HepG2 (cell line): Measurements from ENCODE around the gene DLG4. TPM values are rescaled to one million over a fixed set of nuclear protein-coding genes. Genes with fewer than 3 reads are reported as not detected.

Experiments
- ATF7 ChIP-seq, 2 experiments: fragments of 450-650 bp in 1 of 2; sonication (generic) in 1 of 2; formaldehyde crosslinking in 1 of 2; IDR thresholded peaks; 2 replicates each; pipeline versions ENCODE4 v1.4.0 to v1.6.1; 2016 to 2020; ENCODE audit warnings: antibody characterized with exemption in 1 of 2, mild to moderate bottlenecking in 1 of 2, missing genetic modification reagents in 1 of 2
- FLYWCH1 ChIP-seq: sonication (generic); formaldehyde crosslinking; IDR thresholded peaks from 2 replicates; pipeline ENCODE4 v1.8.1; 2023; ENCODE audit warnings: mild to moderate bottlenecking, missing genetic modification reagents
- HOXA5 ChIP-seq: sonication (generic); formaldehyde crosslinking; IDR thresholded peaks from 2 replicates; pipeline ENCODE4 v1.4.0; 2020; ENCODE audit warnings: missing genetic modification reagents
- ISX ChIP-seq: sonication (generic); formaldehyde crosslinking; conservative IDR thresholded peaks from 2 replicates; pipeline ENCODE4 v1.5.0; 2020; ENCODE audit warnings: missing genetic modification reagents
- KDM5A ChIP-seq: fragments of 200-600 bp; sonication (generic); IDR thresholded peaks from 2 replicates; pipeline ENCODE4 v1.7.0; 2018; ENCODE audit warnings: antibody characterized with exemption, mild to moderate bottlenecking, low read length, borderline replicate concordance
- KLF12 ChIP-seq: sonication (generic); formaldehyde crosslinking; IDR thresholded peaks from 2 replicates; pipeline ENCODE4 v1.4.0; 2020; ENCODE audit warnings: missing genetic modification reagents, borderline replicate concordance
- NR2F2 ChIP-seq: IDR thresholded peaks from 2 replicates; pipeline ENCODE4 v1.6.1; 2012; ENCODE audit warnings: low read depth, inconsistent platforms, borderline replicate concordance
- RFXAP ChIP-seq: sonication (generic); formaldehyde crosslinking; IDR thresholded peaks from 2 replicates; pipeline ENCODE4 v1.4.0; 2020; ENCODE audit warnings: missing genetic modification reagents, borderline replicate concordance
- STAG1 ChIP-seq: sonication (generic); formaldehyde crosslinking; IDR thresholded peaks from 2 replicates; pipeline ENCODE4 v1.4.0; 2020; ENCODE audit warnings: missing genetic modification reagents
- TSC22D2 ChIP-seq: sonication (generic); formaldehyde crosslinking; IDR thresholded peaks from 2 replicates; pipeline ENCODE4 v1.5.1; 2020; ENCODE audit warnings: missing genetic modification reagents, mild to moderate bottlenecking, borderline replicate concordance
- ZBTB20 ChIP-seq: sonication (generic); formaldehyde crosslinking; IDR thresholded peaks from 2 replicates; pipeline ENCODE4 v1.8.1; 2023; ENCODE audit warnings: missing genetic modification reagents, low read depth, mild to moderate bottlenecking, borderline replicate concordance
- ZMYM3 ChIP-seq: sonication (generic); formaldehyde crosslinking; IDR thresholded peaks from 2 replicates; pipeline ENCODE4 v1.5.1; 2020; ENCODE audit warnings: mild to moderate bottlenecking, missing genetic modification reagents
- ZNF121 ChIP-seq: sonication (generic); formaldehyde crosslinking; IDR thresholded peaks from 2 replicates; pipeline ENCODE4 v1.5.0; 2020; ENCODE audit warnings: mild to moderate bottlenecking, missing genetic modification reagents
- ZNF180 ChIP-seq: sonication (generic); formaldehyde crosslinking; IDR thresholded peaks from 2 replicates; pipeline ENCODE4 v1.4.0; 2020; ENCODE audit warnings: low read depth, missing genetic modification reagents, borderline replicate concordance
- ZNF232 ChIP-seq: sonication (generic); formaldehyde crosslinking; IDR thresholded peaks from 2 replicates; pipeline ENCODE4 v1.4.0; 2020; ENCODE audit warnings: missing genetic modification reagents, borderline replicate concordance
- ZNF235 ChIP-seq: sonication (generic); formaldehyde crosslinking; IDR thresholded peaks from 2 replicates; pipeline ENCODE4 v1.8.1; 2023; ENCODE audit warnings: mild to moderate bottlenecking, missing genetic modification reagents, borderline replicate concordance
- ZNF30 ChIP-seq: sonication (generic); formaldehyde crosslinking; IDR thresholded peaks from 2 replicates; pipeline ENCODE4 v1.5.0; 2020; ENCODE audit warnings: mild to moderate bottlenecking, missing genetic modification reagents
- ZNF501 ChIP-seq: sonication (generic); formaldehyde crosslinking; IDR thresholded peaks from 2 replicates; pipeline ENCODE4 v1.5.1; 2020; ENCODE audit warnings: mild to moderate bottlenecking, moderate library complexity, missing genetic modification reagents
- ZNF557 ChIP-seq: sonication (generic); formaldehyde crosslinking; IDR thresholded peaks from 2 replicates; pipeline ENCODE4 v1.4.0; 2020; ENCODE audit warnings: missing genetic modification reagents
- polyA plus RNA-seq, 8 experiments: library from polyadenylated mRNA; depleted of rRNA in 3 of 8; stranded (reverse) in 7 of 8; unstranded in 1 of 8; fragments of >200 nt; fragmentation: Illumina TruSeq in 4 of 8; extraction: Trizol in 4 of 8; gene quantifications; 2 replicates each; pipeline versions ENCODE4 v1.2.1 to v1.2.3, GENCODE V29; 2011 to 2016; ENCODE audit warnings: low read depth in 4 of 8, missing spikeins in 1 of 8, mixed read lengths in 1 of 8; ENCODE audit not compliant: insufficient read depth in 1 of 8
- total RNA-seq, 5 experiments: library from RNA; depleted of rRNA; stranded (reverse); fragments of >200 nt; fragmentation: Illumina TruSeq; extraction: Trizol; gene quantifications; 2 replicates each; pipeline ENCODE4 v1.2.3, GENCODE V29; 2016; ENCODE audit warnings: low read depth in 1 of 5
- TF ChIP-seq, protein P1 (sequence below): sonication (generic); formaldehyde crosslinking; IDR thresholded peaks from 2 replicates; pipeline ENCODE4 v1.5.1; 2020; ENCODE audit warnings: missing genetic modification reagents, mild to moderate bottlenecking, borderline replicate concordance
- TF ChIP-seq, protein P2 (sequence below): sonication (generic); formaldehyde crosslinking; IDR thresholded peaks from 2 replicates; pipeline ENCODE4 v1.5.1; 2020; ENCODE audit warnings: mild to moderate bottlenecking, moderate library complexity, missing genetic modification reagents
- TF ChIP-seq, protein P3 (sequence below): sonication (generic); formaldehyde crosslinking; IDR thresholded peaks from 2 replicates; pipeline ENCODE4 v1.4.0; 2020; ENCODE audit warnings: mild to moderate bottlenecking, missing genetic modification reagents

The DLG4 gene
- total and polyA plus RNA-seq, 2 of the 13 experiments (the other 11 are each of a cell fraction or from before 2014, with no cell fraction given) = 0.71 to 4.3 TPM

DNA sequence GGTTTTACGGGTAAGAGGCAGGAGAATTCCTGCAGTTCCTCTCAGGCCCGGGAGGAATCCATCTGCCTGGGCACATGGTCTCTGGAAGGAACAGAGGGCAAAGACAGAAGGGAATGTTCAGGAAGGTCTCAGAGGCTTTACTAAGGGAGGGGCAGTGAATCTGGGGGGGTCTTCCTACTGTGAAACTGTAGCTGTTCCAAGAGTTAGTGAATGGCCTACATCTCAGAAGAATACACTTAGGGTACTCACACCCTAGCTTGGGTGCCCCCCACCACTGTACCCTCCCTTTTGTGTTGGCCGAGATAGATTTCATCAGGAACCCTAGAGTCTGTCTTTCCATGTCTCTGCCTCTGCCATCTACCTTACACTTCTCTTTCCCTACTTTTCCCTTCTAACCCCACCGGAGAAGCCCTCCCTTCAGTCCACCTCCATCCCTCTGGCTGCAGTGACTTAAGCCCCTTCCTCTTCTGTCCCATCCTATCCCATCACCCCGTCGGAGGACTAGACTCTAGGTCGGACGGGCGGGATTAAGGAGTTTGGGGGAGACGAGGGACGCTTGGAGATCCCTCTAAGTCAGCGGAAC, 316 bp downstream of the DLG4 start (continued):
- TF ChIP-seq ZNF235 (CRISPR knock-in tag) (no peak; the same call in 1 of the 2 replicates), HOXA5 (CRISPR knock-in tag) (peak; percentile 61; the same call in 1 of the 2 replicates), STAG1 (no peak), ZNF30 (CRISPR knock-in tag) (no peak), RFXAP (CRISPR knock-in tag) (0 out of 2 replicates have a peak, but pooled peaks have one; percentile 45), NR2F2 (peak; percentile 10; the same call in 1 of the 2 replicates), ZBTB20 (CRISPR knock-in tag) (peak; percentile 76; the same call in 1 of the 2 replicates), FLYWCH1 (CRISPR knock-in tag) (peak; percentile 30; the same call in 1 of the 2 replicates), KDM5A (peak; percentile 18; the same call in 1 of the 2 replicates), TSC22D2 (no peak), ZNF180 (CRISPR knock-in tag) (no peak), ZNF121 (CRISPR knock-in tag) (no peak), ZNF501 (CRISPR knock-in tag) (0 out of 2 replicates have a peak, but pooled peaks have one; percentile 17), KLF12 (CRISPR knock-in tag) (0 out of 2 replicates have a peak, but pooled peaks have one; percentile 39), ATF7 (IDR thresholded peaks at IDR 0.05) (no peak), ATF7 (CRISPR knock-in tag; IDR thresholded peaks at IDR 0.05) (peak; percentile 18; the same call in 1 of the 2 replicates), ZNF232 (0 out of 2 replicates have a peak, but pooled peaks have one; percentile 60), ZMYM3 (CRISPR knock-in tag) (peak; percentile 57), ISX (CRISPR knock-in tag) (no peak), ZNF557 (0 out of 2 replicates have a peak, but pooled peaks have one; percentile 32)
- TF ChIP-seq, protein P1, sequence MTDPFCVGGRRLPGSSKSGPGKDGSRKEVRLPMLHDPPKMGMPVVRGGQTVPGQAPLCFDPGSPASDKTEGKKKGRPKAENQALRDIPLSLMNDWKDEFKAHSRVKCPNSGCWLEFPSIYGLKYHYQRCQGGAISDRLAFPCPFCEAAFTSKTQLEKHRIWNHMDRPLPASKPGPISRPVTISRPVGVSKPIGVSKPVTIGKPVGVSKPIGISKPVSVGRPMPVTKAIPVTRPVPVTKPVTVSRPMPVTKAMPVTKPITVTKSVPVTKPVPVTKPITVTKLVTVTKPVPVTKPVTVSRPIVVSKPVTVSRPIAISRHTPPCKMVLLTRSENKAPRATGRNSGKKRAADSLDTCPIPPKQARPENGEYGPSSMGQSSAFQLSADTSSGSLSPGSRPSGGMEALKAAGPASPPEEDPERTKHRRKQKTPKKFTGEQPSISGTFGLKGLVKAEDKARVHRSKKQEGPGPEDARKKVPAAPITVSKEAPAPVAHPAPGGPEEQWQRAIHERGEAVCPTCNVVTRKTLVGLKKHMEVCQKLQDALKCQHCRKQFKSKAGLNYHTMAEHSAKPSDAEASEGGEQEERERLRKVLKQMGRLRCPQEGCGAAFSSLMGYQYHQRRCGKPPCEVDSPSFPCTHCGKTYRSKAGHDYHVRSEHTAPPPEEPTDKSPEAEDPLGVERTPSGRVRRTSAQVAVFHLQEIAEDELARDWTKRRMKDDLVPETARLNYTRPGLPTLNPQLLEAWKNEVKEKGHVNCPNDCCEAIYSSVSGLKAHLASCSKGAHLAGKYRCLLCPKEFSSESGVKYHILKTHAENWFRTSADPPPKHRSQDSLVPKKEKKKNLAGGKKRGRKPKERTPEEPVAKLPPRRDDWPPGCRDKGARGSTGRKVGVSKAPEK (CRISPR knock-in tag) = no peak
- TF ChIP-seq, protein P2, sequence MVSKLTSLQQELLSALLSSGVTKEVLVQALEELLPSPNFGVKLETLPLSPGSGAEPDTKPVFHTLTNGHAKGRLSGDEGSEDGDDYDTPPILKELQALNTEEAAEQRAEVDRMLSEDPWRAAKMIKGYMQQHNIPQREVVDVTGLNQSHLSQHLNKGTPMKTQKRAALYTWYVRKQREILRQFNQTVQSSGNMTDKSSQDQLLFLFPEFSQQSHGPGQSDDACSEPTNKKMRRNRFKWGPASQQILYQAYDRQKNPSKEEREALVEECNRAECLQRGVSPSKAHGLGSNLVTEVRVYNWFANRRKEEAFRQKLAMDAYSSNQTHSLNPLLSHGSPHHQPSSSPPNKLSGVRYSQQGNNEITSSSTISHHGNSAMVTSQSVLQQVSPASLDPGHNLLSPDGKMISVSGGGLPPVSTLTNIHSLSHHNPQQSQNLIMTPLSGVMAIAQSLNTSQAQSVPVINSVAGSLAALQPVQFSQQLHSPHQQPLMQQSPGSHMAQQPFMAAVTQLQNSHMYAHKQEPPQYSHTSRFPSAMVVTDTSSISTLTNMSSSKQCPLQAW (CRISPR knock-in tag) = 0 out of 2 replicates have a peak, but pooled peaks have one; percentile 15
- TF ChIP-seq, protein P3, sequence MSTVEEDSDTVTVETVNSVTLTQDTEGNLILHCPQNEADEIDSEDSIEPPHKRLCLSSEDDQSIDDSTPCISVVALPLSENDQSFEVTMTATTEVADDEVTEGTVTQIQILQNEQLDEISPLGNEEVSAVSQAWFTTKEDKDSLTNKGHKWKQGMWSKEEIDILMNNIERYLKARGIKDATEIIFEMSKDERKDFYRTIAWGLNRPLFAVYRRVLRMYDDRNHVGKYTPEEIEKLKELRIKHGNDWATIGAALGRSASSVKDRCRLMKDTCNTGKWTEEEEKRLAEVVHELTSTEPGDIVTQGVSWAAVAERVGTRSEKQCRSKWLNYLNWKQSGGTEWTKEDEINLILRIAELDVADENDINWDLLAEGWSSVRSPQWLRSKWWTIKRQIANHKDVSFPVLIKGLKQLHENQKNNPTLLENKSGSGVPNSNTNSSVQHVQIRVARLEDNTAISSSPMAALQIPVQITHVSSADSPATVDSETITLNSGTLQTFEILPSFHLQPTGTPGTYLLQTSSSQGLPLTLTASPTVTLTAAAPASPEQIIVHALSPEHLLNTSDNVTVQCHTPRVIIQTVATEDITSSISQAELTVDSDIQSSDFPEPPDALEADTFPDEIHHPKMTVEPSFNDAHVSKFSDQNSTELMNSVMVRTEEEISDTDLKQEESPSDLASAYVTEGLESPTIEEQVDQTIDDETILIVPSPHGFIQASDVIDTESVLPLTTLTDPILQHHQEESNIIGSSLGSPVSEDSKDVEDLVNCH (CRISPR knock-in tag) = no peak
